ENCODE measurements around the gene UNC119. TPM values are rescaled to one million over a fixed set of nuclear protein-coding genes. Genes with fewer than 3 reads are reported as not detected.

The UNC119 gene
- polyA plus RNA-seq, 2 donors, result 15.3 to 20.1 TPM

- no peak overlapping the region for H3K27ac ChIP-seq (ENCODE audit: low read depth in 2 of 2, low read length in 1 of 2)
- peaks cover under 1 to 2% of the 10 kb centered on the region in 2 donors for H3K4me1 ChIP-seq (ENCODE audit: control insufficient read depth in 2 of 2, insufficient read depth in 2 of 2, low read length in 1 of 2)
- H3K27me3 ChIP-seq (ENCODE audit: control insufficient read depth in 1 of 2, insufficient read depth in 2 of 2, low read length in 2 of 2), result no peaks in the 10 kb centered on the region
- no peaks in the 10 kb centered on the region for H3K9me3 ChIP-seq (ENCODE audit: control insufficient read depth in 2 of 2, insufficient read depth in 1 of 2, low read depth in 1 of 2, low read length in 1 of 2)
- no peak overlapping the region for H3K4me3 ChIP-seq (ENCODE audit: low read depth in 1 of 2, low read length in 2 of 2)
- 74 to 76% methylated on average over 6 of the region's 6 CpGs for WGBS, 2 donors
- peaks cover 0 to 7% of the 10 kb centered on the region in 2 donors for H3K36me3 ChIP-seq (ENCODE audit: control insufficient read depth in 2 of 2, insufficient read depth in 2 of 2, low read length in 1 of 2)
These were observed 6.5 kb downstream of the UNC119 start for GRCh38 chr17:28545787-28546415.

GRCh38 chr17:28545141-28545503 lies 7.3 kb downstream of the UNC119 start:
- 84 to 90% methylated on average over 2 of the region's 2 CpGs for WGBS, 2 donors
- no peak overlapping the region for H3K27ac ChIP-seq (ENCODE audit: low read depth in 2 of 2, low read length in 1 of 2)

GRCh38 chr17:28544402-28545140 lies 7.9 kb downstream of the UNC119 start:
- Histone ChIP-seq H3K27me3 (ENCODE audit: control insufficient read depth in 1 of 2, insufficient read depth in 2 of 2, low read length in 2 of 2) (no peaks in the 10 kb centered on the region), H3K4me1 (ENCODE audit: control insufficient read depth in 2 of 2, insufficient read depth in 2 of 2, low read length in 1 of 2) (peaks cover 0 to 2% of the 10 kb centered on the region in 2 donors), H3K36me3 (ENCODE audit: control insufficient read depth in 2 of 2, insufficient read depth in 2 of 2, low read length in 1 of 2) (peaks cover 0 to 7% of the 10 kb centered on the region in 2 donors), H3K9me3 (ENCODE audit: control insufficient read depth in 2 of 2, insufficient read depth in 1 of 2, low read depth in 1 of 2, low read length in 1 of 2) (no peaks in the 10 kb centered on the region), H3K27ac (ENCODE audit: low read depth in 2 of 2, low read length in 1 of 2) (no peak overlapping the region), H3K4me3 (ENCODE audit: low read depth in 1 of 2, low read length in 2 of 2) (no peak overlapping the region)
- 72 to 73% methylated on average over 4 of the region's 4 CpGs for WGBS, 2 donors

More at GRCh38 chr17:28545141-28545503, 7.3 kb downstream of the UNC119 start:
- Histone ChIP-seq H3K4me3 (ENCODE audit: low read depth in 1 of 2, low read length in 2 of 2) (no peak overlapping the region), H3K27me3 (ENCODE audit: control insufficient read depth in 1 of 2, insufficient read depth in 2 of 2, low read length in 2 of 2) (no peaks in the 10 kb centered on the region), H3K36me3 (ENCODE audit: control insufficient read depth in 2 of 2, insufficient read depth in 2 of 2, low read length in 1 of 2) (peaks cover 0 to 7% of the 10 kb centered on the region in 2 donors), H3K9me3 (ENCODE audit: control insufficient read depth in 2 of 2, insufficient read depth in 1 of 2, low read depth in 1 of 2, low read length in 1 of 2) (no peaks in the 10 kb centered on the region), H3K4me1 (ENCODE audit: control insufficient read depth in 2 of 2, insufficient read depth in 2 of 2, low read length in 1 of 2) (peaks cover 0 to 2% of the 10 kb centered on the region in 2 donors)

GRCh38 chr17:28541439-28541838 lies 11.0 kb downstream of the UNC119 start:
- Histone ChIP-seq H3K36me3 (ENCODE audit: control insufficient read depth in 2 of 2, insufficient read depth in 2 of 2, low read length in 1 of 2) (no peaks in the 10 kb centered on the region), H3K27me3 (ENCODE audit: control insufficient read depth in 1 of 2, insufficient read depth in 2 of 2, low read length in 2 of 2) (no peaks in the 10 kb centered on the region)
- WGBS, 2 donors, result 66 to 78% methylated on average over 4 of the region's 4 CpGs

GRCh38 chr17:28540231-28540630 lies 12.2 kb downstream of the UNC119 start:
- Histone ChIP-seq H3K36me3 (ENCODE audit: control insufficient read depth in 2 of 2, insufficient read depth in 2 of 2, low read length in 1 of 2) (no peaks in the 10 kb centered on the region), H3K9me3 (ENCODE audit: control insufficient read depth in 2 of 2, insufficient read depth in 1 of 2, low read depth in 1 of 2, low read length in 1 of 2) (no peaks in the 10 kb centered on the region), H3K27ac (ENCODE audit: low read depth in 2 of 2, low read length in 1 of 2) (no peak overlapping the region), H3K27me3 (ENCODE audit: control insufficient read depth in 1 of 2, insufficient read depth in 2 of 2, low read length in 2 of 2) (no peaks in the 10 kb centered on the region), H3K4me1 (ENCODE audit: control insufficient read depth in 2 of 2, insufficient read depth in 2 of 2, low read length in 1 of 2) (peaks cover 0 to 2% of the 10 kb centered on the region in 2 donors), H3K4me3 (ENCODE audit: low read depth in 1 of 2, low read length in 2 of 2) (no peak overlapping the region)
- WGBS, 2 donors, result 70 to 74% methylated on average over 4 of the region's 4 CpGs

More at GRCh38 chr17:28541439-28541838, 11.0 kb downstream of the UNC119 start:
- Histone ChIP-seq H3K4me1 (ENCODE audit: control insufficient read depth in 2 of 2, insufficient read depth in 2 of 2, low read length in 1 of 2) (peaks cover 0 to 2% of the 10 kb centered on the region in 2 donors), H3K27ac (ENCODE audit: low read depth in 2 of 2, low read length in 1 of 2) (no peak overlapping the region), H3K9me3 (ENCODE audit: control insufficient read depth in 2 of 2, insufficient read depth in 1 of 2, low read depth in 1 of 2, low read length in 1 of 2) (no peaks in the 10 kb centered on the region), H3K4me3 (ENCODE audit: low read depth in 1 of 2, low read length in 2 of 2) (no peak overlapping the region)

- peaks cover 0 to 11% of the 10 kb centered on the region in 2 donors for H3K4me1 ChIP-seq (ENCODE audit: control insufficient read depth in 2 of 2, insufficient read depth in 2 of 2, low read length in 1 of 2)
- no peaks in the 10 kb centered on the region for H3K9me3 ChIP-seq (ENCODE audit: control insufficient read depth in 2 of 2, insufficient read depth in 1 of 2, low read depth in 1 of 2, low read length in 1 of 2)
- H3K27ac ChIP-seq (ENCODE audit: low read depth in 2 of 2, low read length in 1 of 2), result no peak overlapping the region
- no peaks in the 10 kb centered on the region for H3K27me3 ChIP-seq (ENCODE audit: control insufficient read depth in 1 of 2, insufficient read depth in 2 of 2, low read length in 2 of 2)
- peaks cover 0 to 3% of the 10 kb centered on the region in 2 donors for H3K36me3 ChIP-seq (ENCODE audit: control insufficient read depth in 2 of 2, insufficient read depth in 2 of 2, low read length in 1 of 2)
- WGBS, 2 donors, result 87 to 90% methylated on average over 14 of the region's 14 CpGs
- no peak overlapping the region for H3K4me3 ChIP-seq (ENCODE audit: low read depth in 1 of 2, low read length in 2 of 2)
These were observed 14.0 kb downstream of the UNC119 start for GRCh38 chr17:28538296-28538895.

- peaks cover 0 to 22% of the 10 kb centered on the region in 2 donors for H3K4me1 ChIP-seq (ENCODE audit: control insufficient read depth in 2 of 2, insufficient read depth in 2 of 2, low read length in 1 of 2)
- WGBS, 2 donors, result 66 to 76% methylated on average over 12 of the region's 12 CpGs
- H3K36me3 ChIP-seq (ENCODE audit: control insufficient read depth in 2 of 2, insufficient read depth in 2 of 2, low read length in 1 of 2), result peaks cover 0 to 3% of the 10 kb centered on the region in 2 donors
These were observed 15.2 kb downstream of the UNC119 start for GRCh38 chr17:28537219-28537610.

GRCh38 chr17:28536532-28537218 lies 15.7 kb downstream of the UNC119 start:
- Histone ChIP-seq H3K9me3 (ENCODE audit: control insufficient read depth in 2 of 2, insufficient read depth in 1 of 2, low read depth in 1 of 2, low read length in 1 of 2) (no peaks in the 10 kb centered on the region), H3K4me1 (ENCODE audit: control insufficient read depth in 2 of 2, insufficient read depth in 2 of 2, low read length in 1 of 2) (peaks cover 0 to 24% of the 10 kb centered on the region in 2 donors), H3K27me3 (ENCODE audit: control insufficient read depth in 1 of 2, insufficient read depth in 2 of 2, low read length in 2 of 2) (no peaks in the 10 kb centered on the region), H3K4me3 (ENCODE audit: low read depth in 1 of 2, low read length in 2 of 2) (no peak overlapping the region), H3K27ac (ENCODE audit: low read depth in 2 of 2, low read length in 1 of 2) (no peak overlapping the region), H3K36me3 (ENCODE audit: control insufficient read depth in 2 of 2, insufficient read depth in 2 of 2, low read length in 1 of 2) (peaks cover 0 to 3% of the 10 kb centered on the region in 2 donors)
- WGBS, 2 donors, result 52 to 70% methylated on average over 9 of the region's 9 CpGs

More at GRCh38 chr17:28537219-28537610, 15.2 kb downstream of the UNC119 start:
- no peaks in the 10 kb centered on the region for H3K9me3 ChIP-seq (ENCODE audit: control insufficient read depth in 2 of 2, insufficient read depth in 1 of 2, low read depth in 1 of 2, low read length in 1 of 2)
- no peak overlapping the region for H3K4me3 ChIP-seq (ENCODE audit: low read depth in 1 of 2, low read length in 2 of 2)
- H3K27me3 ChIP-seq (ENCODE audit: control insufficient read depth in 1 of 2, insufficient read depth in 2 of 2, low read length in 2 of 2), result no peaks in the 10 kb centered on the region
- H3K27ac ChIP-seq (ENCODE audit: low read depth in 2 of 2, low read length in 1 of 2), result no peak overlapping the region

- Histone ChIP-seq H3K4me1 (ENCODE audit: control insufficient read depth in 2 of 2, insufficient read depth in 2 of 2, low read length in 1 of 2) (peaks cover 0 to 24% of the 10 kb centered on the region in 2 donors), H3K27ac (ENCODE audit: low read depth in 2 of 2, low read length in 1 of 2) (no peak overlapping the region), H3K4me3 (ENCODE audit: low read depth in 1 of 2, low read length in 2 of 2) (no peak overlapping the region), H3K27me3 (ENCODE audit: control insufficient read depth in 1 of 2, insufficient read depth in 2 of 2, low read length in 2 of 2) (no peaks in the 10 kb centered on the region), H3K9me3 (ENCODE audit: control insufficient read depth in 2 of 2, insufficient read depth in 1 of 2, low read depth in 1 of 2, low read length in 1 of 2) (no peaks in the 10 kb centered on the region), H3K36me3 (ENCODE audit: control insufficient read depth in 2 of 2, insufficient read depth in 2 of 2, low read length in 1 of 2) (peaks cover 0 to 4% of the 10 kb centered on the region in 2 donors)
- WGBS, 2 donors, result 73 to 82% methylated on average over 11 of the region's 11 CpGs
These were observed 17.6 kb downstream of the UNC119 start for GRCh38 chr17:28534740-28535375.

Measured in esophagus (tissue), 2 donors.